HEK293T (cell line): Measurements from ENCODE around the gene ZNRF3.

Experiments used
- CTCF ChIA-PET: fragments of 350-600 bp; formaldehyde crosslinking; extraction: SDS; loops from one replicate; lab custom pipeline; 2021; ENCODE audit warnings: antibody characterized with exemption, inconsistent platforms; lab: Yijun Ruan, JAX
- POLR2A ChIA-PET: fragments of 350-600 bp; formaldehyde crosslinking; extraction: SDS; loops from one replicate; lab custom pipeline; 2020; ENCODE audit warnings: antibody characterized with exemption, inconsistent platforms; lab: Yijun Ruan, JAX
- DNase-seq: peaks from one replicate; pipeline ENCODE4 v3.0.0; 2012; ENCODE audit warnings: mixed read lengths; ENCODE audit errors: extremely low spot score
- ARNT ChIP-seq: fragments of 450-650 bp; IDR thresholded peaks from 2 replicates; pipeline ENCODE4 v1.6.1; 2017; ENCODE audit warnings: mild to moderate bottlenecking
- BHLHE40 ChIP-seq: fragments of 450-650 bp; IDR thresholded peaks from 2 replicates; pipeline ENCODE4 v1.6.1; 2016; ENCODE audit warnings: mild to moderate bottlenecking, moderate library complexity, borderline replicate concordance
- CTBP1 ChIP-seq: fragments of 450-650 bp; IDR thresholded peaks from 2 replicates; pipeline ENCODE4 v1.6.1; 2016; ENCODE audit warnings: borderline replicate concordance
- ELF4 ChIP-seq: fragments of 450-650 bp; IDR thresholded peaks from 2 replicates; pipeline ENCODE4 v1.6.1; 2017; ENCODE audit warnings: antibody characterized with exemption
- FOXA1 ChIP-seq: fragments of 450-650 bp; IDR thresholded peaks from 2 replicates; pipeline ENCODE4 v1.6.1; 2016; ENCODE audit warnings: mild to moderate bottlenecking
- FOXK2 ChIP-seq: fragments of 450-650 bp; IDR thresholded peaks from 2 replicates; pipeline ENCODE4 v1.6.1; 2016; ENCODE audit warnings: mild to moderate bottlenecking
- FOXM1 ChIP-seq: fragments of 450-650 bp; IDR thresholded peaks from 2 replicates; pipeline ENCODE4 v1.6.1; 2017; ENCODE audit warnings: mild to moderate bottlenecking, borderline replicate concordance
- HDGF ChIP-seq: fragments of 450-650 bp; IDR thresholded peaks from 2 replicates; pipeline ENCODE4 v1.6.1; 2017; ENCODE audit warnings: antibody characterized with exemption, borderline replicate concordance
- L3MBTL2 ChIP-seq: fragments of 450-650 bp; conservative IDR thresholded peaks from 2 replicates; pipeline ENCODE4 v1.6.1; 2016; ENCODE audit warnings: mild to moderate bottlenecking
- LEF1 ChIP-seq: fragments of 450-650 bp; IDR thresholded peaks from 2 replicates; pipeline ENCODE4 v1.6.1; 2017; ENCODE audit warnings: mild to moderate bottlenecking, borderline replicate concordance
- NFRKB ChIP-seq: fragments of 450-650 bp; IDR thresholded peaks from 2 replicates; pipeline ENCODE4 v1.6.1; 2016; ENCODE audit warnings: mild to moderate bottlenecking, moderate library complexity
- PKNOX1 ChIP-seq: fragments of 450-650 bp; IDR thresholded peaks from 2 replicates; pipeline ENCODE4 v1.6.1; 2016
- SP1 ChIP-seq: fragments of 450-650 bp; IDR thresholded peaks from 2 replicates; pipeline ENCODE4 v1.6.1; 2017
- SUZ12 ChIP-seq: fragments of 450-650 bp; IDR thresholded peaks from 2 replicates; pipeline ENCODE4 v1.6.1; 2016; ENCODE audit warnings: mild to moderate bottlenecking
- TARDBP ChIP-seq: fragments of 450-650 bp; IDR thresholded peaks from 2 replicates; pipeline ENCODE4 v1.6.1; 2016
- ZNF384 ChIP-seq: fragments of 450-650 bp; IDR thresholded peaks from 2 replicates; pipeline ENCODE4 v1.6.1; 2016

ZNRF3 gene

GRCh38 chr22:28918550-28919271 is 35.3 kb downstream of the ZNRF3 start:
- POLR2A ChIA-PET = interaction anchor here (1.3 to 2.2 kb wide), 2 partner anchors 8 to 36 kb away, joined by 3 to 10 read pairs; partner anchors contain the start of gene ZNRF3
- no peak for TF ChIP-seq LEF1
- no peak for TF ChIP-seq L3MBTL2
- TF ChIP-seq HDGF = no peak
- TF ChIP-seq SUZ12 = no peak
- TF ChIP-seq CTBP1 = no peak
- TF ChIP-seq FOXK2 = no peak
- TF ChIP-seq BHLHE40 = no peak
- TF ChIP-seq FOXA1 = no peak
- TF ChIP-seq ZNF384 = no peak
- TF ChIP-seq NFRKB = no peak
- TF ChIP-seq ARNT = no peak
- no peak for TF ChIP-seq FOXM1
- no peak for DNase-seq
- CTCF ChIA-PET = interaction anchor here (0.5 to 1.7 kb wide), 5 partner anchors 9 to 330 kb away, joined by 3 to 7 read pairs (median 5); no protein-coding TSS in a partner anchor

- CTCF ChIA-PET = interaction anchor here (2.1 kb wide), 1 partner anchor 31 kb away, joined by 5 read pairs; no protein-coding TSS in a partner anchor
- no peak for TF ChIP-seq LEF1
- TF ChIP-seq SUZ12 = no peak
- no peak for TF ChIP-seq NFRKB
- TF ChIP-seq FOXM1 = no peak
- TF ChIP-seq SP1 = no peak
- DNase-seq = no peak
- POLR2A ChIA-PET = interaction anchor here (1.0 kb wide), 1 partner anchor 17 kb away, joined by 3 read pairs; no protein-coding TSS in a partner anchor
These were observed 37.6 kb downstream of the ZNRF3 start for GRCh38 chr22:28920757-28921584.

- no peak for TF ChIP-seq FOXA1
- no peak for TF ChIP-seq L3MBTL2
- no peak for TF ChIP-seq TARDBP
- TF ChIP-seq SP1 = no peak
- no peak for TF ChIP-seq CTBP1
- no peak for TF ChIP-seq SUZ12
- TF ChIP-seq ZNF384 = no peak
- no peak for TF ChIP-seq LEF1
- no peak for TF ChIP-seq FOXK2
- TF ChIP-seq PKNOX1 = no peak
- TF ChIP-seq FOXM1 = no peak
- ChIA-PET POLR2A (no interaction called here), CTCF (interaction anchor here (2.1 kb wide), 1 partner anchor 31 kb away, joined by 5 read pairs; no protein-coding TSS in a partner anchor)
- no peak for DNase-seq
These were observed 38.2 kb downstream of the ZNRF3 start for GRCh38 chr22:28921585-28921879.

GRCh38 chr22:28922540-28923244 is 39.3 kb downstream of the ZNRF3 start:
- ChIA-PET CTCF (no interaction called here), POLR2A (no interaction called here)
- TF ChIP-seq PKNOX1 = no peak
- no peak for TF ChIP-seq TARDBP
- TF ChIP-seq ZNF384 = no peak
- DNase-seq = no peak

- TF ChIP-seq NFRKB (no peak), FOXK2 (no peak), HDGF (no peak), ARNT (no peak), SP1 (no peak), TARDBP (no peak), BHLHE40 (no peak), PKNOX1 (no peak), FOXM1 (no peak), ELF4 (no peak), FOXA1 (no peak), LEF1 (no peak), SUZ12 (no peak), CTBP1 (no peak), ZNF384 (no peak), L3MBTL2 (no peak)
- DNase-seq = no peak
- ChIA-PET CTCF (interaction anchor here (0.6 to 0.9 kb wide), 2 partner anchors 12 to 18 kb away, joined by 3 to 7 read pairs; no protein-coding TSS in a partner anchor), POLR2A (no interaction called here)
These were observed 40.7 kb downstream of the ZNRF3 start for GRCh38 chr22:28923826-28924732.
